ENCODE data around the gene GLIPR1L1.

DNA sequence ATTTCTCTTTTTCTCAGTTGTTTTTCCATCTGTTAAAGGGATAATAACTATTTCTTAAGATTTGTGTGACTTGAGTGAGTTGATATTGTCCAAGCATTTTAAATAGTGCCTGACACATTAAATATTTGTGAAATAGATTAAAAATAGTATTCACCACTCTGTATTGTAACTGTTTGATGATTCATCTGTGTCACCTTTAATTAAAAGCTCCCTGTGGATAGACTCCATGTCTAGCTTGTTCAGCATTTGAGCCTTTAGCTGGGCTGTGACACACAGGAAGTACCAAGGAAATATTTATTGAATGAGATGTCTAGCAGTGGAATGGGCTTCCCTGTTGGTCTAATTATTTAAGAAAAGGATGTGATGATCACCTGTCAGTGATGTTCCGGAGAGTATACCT, 54.6 kb downstream of the GLIPR1L1 start:
- TF ChIP-seq NFRKB (IDR thresholded peaks at IDR 0.05) = no peak
- no peak for TF ChIP-seq SP1 (IDR thresholded peaks at IDR 0.05)
- TF ChIP-seq, protein P1, sequence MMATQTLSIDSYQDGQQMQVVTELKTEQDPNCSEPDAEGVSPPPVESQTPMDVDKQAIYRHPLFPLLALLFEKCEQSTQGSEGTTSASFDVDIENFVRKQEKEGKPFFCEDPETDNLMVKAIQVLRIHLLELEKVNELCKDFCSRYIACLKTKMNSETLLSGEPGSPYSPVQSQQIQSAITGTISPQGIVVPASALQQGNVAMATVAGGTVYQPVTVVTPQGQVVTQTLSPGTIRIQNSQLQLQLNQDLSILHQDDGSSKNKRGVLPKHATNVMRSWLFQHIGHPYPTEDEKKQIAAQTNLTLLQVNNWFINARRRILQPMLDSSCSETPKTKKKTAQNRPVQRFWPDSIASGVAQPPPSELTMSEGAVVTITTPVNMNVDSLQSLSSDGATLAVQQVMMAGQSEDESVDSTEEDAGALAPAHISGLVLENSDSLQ (IDR thresholded peaks at IDR 0.05) = no peak
- no peak for TF ChIP-seq CTBP1 (IDR thresholded peaks at IDR 0.05; ENCODE audit: borderline replicate concordance)
- TF ChIP-seq BHLHE40 (IDR thresholded peaks at IDR 0.05; ENCODE audit: borderline replicate concordance) = no peak
- TF ChIP-seq SUZ12 (IDR thresholded peaks at IDR 0.05) = no peak
- no peak for TF ChIP-seq ZNF384 (IDR thresholded peaks at IDR 0.05)
- TF ChIP-seq FOXK2 (IDR thresholded peaks at IDR 0.05) = no peak
- TF ChIP-seq TARDBP (IDR thresholded peaks at IDR 0.05) = no peak
- no peak for TF ChIP-seq ELF4 (IDR thresholded peaks at IDR 0.05)
- no peak for TF ChIP-seq FOXM1 (IDR thresholded peaks at IDR 0.05; ENCODE audit: borderline replicate concordance)
- TF ChIP-seq FOXA1 (IDR thresholded peaks at IDR 0.05) = no peak
- TF ChIP-seq LEF1 (IDR thresholded peaks at IDR 0.05; ENCODE audit: borderline replicate concordance) = no peak
- no peak for TF ChIP-seq ARNT (IDR thresholded peaks at IDR 0.05)
